ENCODE measurements around the gene ABHD3.
"Not testable (repeated sequence)": the region's sequence is repeated elsewhere in the genome, so short reads cannot be mapped to it uniquely, and the experiment has no call there.

The ABHD3 gene

GRCh38 chr18:21702602-21703001 lies 2.0 kb downstream of the ABHD3 start:
- no peak for DNase-seq

DNA sequence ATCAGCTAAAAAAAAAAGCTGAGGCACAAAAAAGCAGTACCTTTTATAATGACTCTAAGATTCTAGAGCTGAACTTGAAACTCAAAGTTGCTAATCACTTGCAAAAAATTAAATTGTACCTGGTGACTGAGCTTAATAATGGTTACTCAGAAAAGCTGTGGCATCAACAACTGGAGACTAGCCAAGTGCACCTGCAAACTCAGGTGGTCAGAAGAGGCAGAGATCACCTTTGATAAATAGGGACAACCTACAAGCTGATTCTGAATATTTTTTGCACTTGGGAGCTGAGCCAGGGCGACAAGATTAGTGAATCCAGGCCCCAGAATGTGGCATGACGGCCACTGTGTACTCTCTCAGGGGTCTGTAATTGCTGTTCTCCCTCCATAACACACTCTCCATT lies 3.0 kb downstream of the ABHD3 start:
- DNase-seq, result no peak

GRCh38 chr18:21700528-21701075 lies 4.0 kb downstream of the ABHD3 start:
- DNase-seq, result no peak

- DNase-seq, result no peak
These were observed 11.3 kb downstream of the ABHD3 start for GRCh38 chr18:21693322-21693721.

DNA sequence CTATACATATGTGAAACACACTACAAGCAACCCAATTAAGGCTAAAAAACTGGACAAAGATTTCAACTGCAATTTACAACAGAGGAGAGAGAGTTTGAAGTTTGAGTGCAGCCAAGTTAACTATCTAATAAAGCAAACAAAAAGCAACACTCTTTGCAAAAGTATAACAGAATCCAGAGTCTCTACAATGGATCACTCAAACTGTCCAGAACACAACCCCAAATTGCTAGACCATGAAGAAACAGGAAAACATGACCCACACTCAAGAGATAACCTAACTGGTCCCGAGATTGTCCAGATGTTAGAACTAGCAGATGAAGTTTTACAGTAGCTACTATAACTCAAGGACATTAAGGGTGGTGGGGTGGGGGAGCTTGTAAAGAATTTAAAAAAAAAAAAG lies 14.8 kb downstream of the ABHD3 start:
- no peak for DNase-seq

DNA sequence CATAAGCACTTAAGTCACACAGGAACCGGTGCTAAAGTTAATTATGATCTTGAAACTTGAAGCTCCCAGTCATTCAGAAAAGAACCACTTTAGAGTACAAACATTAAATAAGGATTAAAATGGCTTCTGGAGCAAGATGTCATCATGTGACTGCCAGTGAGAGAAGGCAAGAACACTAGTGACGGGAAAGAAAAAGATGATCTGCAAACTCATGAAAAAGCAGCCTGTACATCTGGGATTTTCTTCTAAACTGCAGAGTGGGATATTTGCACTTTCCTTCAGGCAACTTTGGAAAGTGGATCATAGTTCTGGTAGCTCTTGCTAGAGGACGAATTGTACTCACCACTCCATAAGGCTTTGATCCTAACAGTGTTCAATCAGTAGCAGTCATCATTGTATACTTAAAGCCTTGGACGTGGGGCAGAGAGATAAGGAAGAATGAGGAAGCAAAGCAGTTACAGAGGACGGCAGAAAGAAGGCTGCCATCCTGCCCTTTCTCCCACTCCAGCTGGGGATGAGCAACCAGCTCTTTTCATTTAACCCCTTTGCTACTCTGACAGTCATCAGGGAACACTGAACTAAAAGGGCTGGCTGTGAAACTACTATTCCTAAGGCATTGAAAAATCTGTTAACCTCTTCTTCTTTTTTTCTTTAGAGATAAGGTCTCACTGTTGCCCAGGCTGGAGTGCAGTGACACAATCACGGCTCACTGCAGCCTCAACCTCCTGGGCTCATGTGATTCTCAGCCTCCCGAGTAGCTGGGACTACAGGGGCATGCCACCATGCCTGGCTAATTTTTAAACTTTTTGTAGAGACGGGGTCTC lies 18.1 kb downstream of the ABHD3 start:
- DNase-seq, result no peak

GRCh38 chr18:21685556-21685981 lies 19.0 kb downstream of the ABHD3 start:
- DNase-seq, result not testable (repeated sequence)

GRCh38 chr18:21684731-21685130 lies 19.8 kb downstream of the ABHD3 start:
- DNase-seq, result no peak

- no peak for DNase-seq
These were observed 22.1 kb downstream of the ABHD3 start for GRCh38 chr18:21682371-21683051.

DNA sequence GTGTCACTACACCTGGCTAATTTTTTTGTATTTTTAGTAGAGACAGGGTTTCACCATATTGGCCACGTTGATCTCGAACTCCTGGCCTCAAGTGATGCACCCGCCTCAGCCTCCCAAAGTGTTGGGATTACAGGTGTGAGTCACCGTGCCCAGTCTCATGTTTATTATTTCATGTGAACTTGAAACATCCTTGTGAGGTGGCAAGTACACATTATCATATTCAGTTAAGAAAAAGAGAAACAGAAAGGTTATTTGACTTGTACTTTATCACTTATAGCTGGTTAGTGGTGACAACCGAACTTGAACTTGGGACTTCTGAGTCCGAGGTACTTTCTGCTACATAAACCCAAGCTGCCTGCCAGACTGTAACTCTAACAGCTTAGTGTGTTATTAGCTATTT lies 24.4 kb downstream of the ABHD3 start:
- no peak for DNase-seq

DNA sequence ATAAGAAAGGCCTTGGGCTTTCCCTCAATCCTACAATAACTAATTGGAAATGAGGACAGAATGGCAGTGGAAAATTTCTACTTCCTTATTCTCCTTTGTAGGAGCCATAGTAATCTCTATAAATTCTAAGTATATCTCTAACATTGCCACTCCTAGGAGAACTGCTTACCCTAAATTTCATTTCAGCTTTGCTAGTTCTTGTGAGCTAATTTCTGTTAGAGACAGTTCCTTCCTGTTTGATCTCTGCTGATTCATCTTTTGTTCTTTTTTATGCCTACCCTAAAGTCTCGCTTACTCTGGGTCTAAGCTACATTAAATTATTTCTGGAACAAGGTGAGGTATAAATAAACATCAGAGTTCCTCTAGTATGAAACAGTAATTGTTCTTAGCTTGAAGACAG lies 25.7 kb downstream of the ABHD3 start:
- no peak for DNase-seq

GRCh38 chr18:21675354-21675753 lies 29.2 kb downstream of the ABHD3 start:
- not testable (repeated sequence) for DNase-seq

DNA sequence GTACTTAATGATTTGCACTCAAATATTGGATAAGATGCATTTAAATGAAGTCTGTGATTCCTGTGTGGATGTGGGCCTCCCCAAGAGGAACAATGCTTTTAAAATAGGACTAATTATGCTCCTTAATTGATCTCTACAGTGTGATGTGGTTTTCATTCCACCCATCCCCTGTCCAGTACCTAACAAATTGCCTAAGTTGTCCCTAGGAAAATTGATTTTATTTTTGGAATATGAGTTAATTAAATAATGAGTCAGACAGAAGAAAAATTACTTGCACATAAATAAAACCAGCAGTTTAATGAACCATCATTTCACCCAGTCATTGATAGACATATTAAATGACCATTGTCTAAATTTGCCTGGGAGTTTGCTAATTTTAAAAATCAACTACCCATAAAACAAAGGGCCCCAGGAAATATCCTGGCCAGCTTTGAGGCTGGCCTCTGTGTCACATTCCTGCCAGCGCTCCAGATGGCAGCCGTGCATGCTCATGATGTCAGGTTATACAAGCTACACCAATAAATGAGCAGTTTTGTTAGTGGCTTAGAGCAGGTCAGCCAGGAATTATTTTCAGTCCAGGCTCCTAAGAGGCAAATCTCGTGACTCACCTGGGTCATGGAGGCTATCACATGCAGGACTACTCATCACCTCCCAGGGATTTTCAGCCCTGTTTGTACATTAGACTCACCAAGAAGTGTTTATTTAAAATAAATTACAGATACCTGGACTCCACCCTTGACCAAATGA lies 31.9 kb downstream of the ABHD3 start:
- DNase-seq, result no peak

GRCh38 chr18:21669736-21670285 lies 34.8 kb downstream of the ABHD3 start:
- no peak for DNase-seq

DNA sequence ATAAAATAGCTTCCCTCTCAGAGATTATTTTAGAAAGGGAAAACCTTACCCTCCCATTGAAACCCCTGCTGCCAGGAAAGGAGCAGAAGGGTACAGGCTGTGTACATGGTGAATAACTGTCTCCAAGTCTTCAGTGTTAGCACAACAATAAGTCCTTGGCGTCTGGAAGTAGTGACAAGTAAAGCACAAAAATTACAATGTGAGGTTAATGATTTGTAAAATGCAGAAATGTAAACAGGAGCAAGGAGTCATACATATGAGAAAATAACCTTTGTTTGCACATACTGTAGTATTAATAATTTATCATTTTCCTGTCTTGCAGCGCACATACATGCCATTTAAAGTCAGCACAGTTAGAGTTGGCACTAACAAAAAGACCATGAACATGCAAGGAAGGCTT lies 40.5 kb downstream of the ABHD3 start:
- no peak for DNase-seq

- DNase-seq, result no peak
These were observed 41.0 kb downstream of the ABHD3 start for GRCh38 chr18:21663578-21663977.

GRCh38 chr18:21662581-21662980 lies 42.0 kb downstream of the ABHD3 start:
- no peak for DNase-seq

GRCh38 chr18:21660078-21660477 lies 44.5 kb downstream of the ABHD3 start:
- DNase-seq, result no peak

- DNase-seq, result no peak
These were observed 48.2 kb downstream of the ABHD3 start for GRCh38 chr18:21656402-21656801.

DNA sequence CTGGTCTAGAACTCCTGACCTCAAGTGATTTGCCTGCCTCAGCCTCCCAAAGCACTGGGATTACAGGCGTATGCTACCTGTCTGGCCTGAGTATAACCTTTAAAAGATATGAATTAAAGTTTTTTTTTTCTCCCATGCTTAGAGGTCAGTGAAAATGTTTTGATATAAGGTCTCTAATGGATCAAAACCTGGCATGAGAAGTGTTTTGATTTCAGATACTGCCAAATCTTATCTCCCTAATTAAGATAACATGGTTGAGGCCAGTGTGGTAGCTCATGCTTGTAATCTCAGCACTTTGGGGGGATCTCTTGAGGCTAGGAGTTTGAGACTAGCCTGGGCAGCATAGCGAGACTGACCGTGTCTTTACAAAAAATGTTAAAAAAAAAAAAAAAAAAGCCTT lies 51.2 kb downstream of the ABHD3 start:
- DNase-seq, result no peak

GRCh38 chr18:21652073-21652472 lies 52.5 kb downstream of the ABHD3 start:
- no peak for DNase-seq

GRCh38 chr18:21650311-21650710 lies 54.3 kb downstream of the ABHD3 start:
- DNase-seq, result no peak

DNA sequence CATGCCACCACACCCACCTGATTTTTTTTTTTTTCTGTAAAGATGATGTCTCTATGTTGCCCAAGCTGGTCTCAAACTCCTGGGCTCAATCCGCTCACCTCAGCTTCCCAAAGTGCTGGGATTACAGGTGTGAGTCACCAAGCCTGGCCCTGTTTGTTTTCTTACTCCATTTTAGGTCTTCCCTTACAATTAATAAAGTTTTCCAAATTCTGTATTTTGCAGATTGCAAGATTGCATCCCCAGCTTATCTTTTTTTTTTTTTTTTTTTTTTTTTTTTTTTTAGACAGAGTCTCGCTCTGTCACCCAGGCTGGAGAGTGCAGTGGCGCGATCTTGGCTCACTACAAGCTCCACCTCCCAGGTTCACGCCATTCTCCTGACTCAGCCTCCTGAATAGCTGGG lies 64.2 kb downstream of the ABHD3 start:
- DNase-seq, result not testable (repeated sequence)

All from activated gamma-delta T cell treated with Interleukin-2 at 50 U/mL for 16 hours (primary cell).